ENCODE data around the gene STRADB. TPM values are rescaled to one million over a fixed set of nuclear protein-coding genes. Genes with fewer than 3 reads are reported as not detected.
"Not testable (repeated sequence)": the region's sequence is repeated elsewhere in the genome, so short reads cannot be mapped to it uniquely, and the experiment has no call there.

Gene STRADB
- total and polyA plus RNA-seq, 2 of the 4 experiments (the other 2 are of a cell fraction), result 14.9 to 31.5 TPM

GRCh38 chr2:201430322-201430721 lies 21.2 kb upstream of the STRADB start:
- H3K18ac ChIP-seq (ENCODE audit: low read depth, low read length); ATAC-seq (ENCODE audit: low read depth); H3K27ac ChIP-seq (ENCODE audit: insufficient read depth, low read length); H3K4me1 ChIP-seq (ENCODE audit: control insufficient read depth, insufficient read depth, low read length); in situ Hi-C loops (cut with MboI; ENCODE audit: low sequenced_read_pairs); DNase-seq; H2BK5ac ChIP-seq (ENCODE audit: low read depth, low read length, poor library complexity, severe bottlenecking); H2AFZ ChIP-seq (replicated peaks; ENCODE audit: low read length, poor library complexity); H3K36me3 ChIP-seq (ENCODE audit: control insufficient read depth, insufficient read depth, low read length); H3K23ac ChIP-seq (ENCODE audit: low read depth, low read length); H4K5ac ChIP-seq (ENCODE audit: low read depth, low read length); H2BK15ac ChIP-seq (ENCODE audit: low read depth, low read length); intact Hi-C loops (cut with micrococcal nuclease); H3K56ac ChIP-seq (ENCODE audit: extremely low read depth, insufficient read depth, low read length); H3K4ac ChIP-seq (ENCODE audit: low read depth, low read length); H3K14ac ChIP-seq (replicated peaks; ENCODE audit: low read depth, low read length); dilution Hi-C loops (cut with HindIII; ENCODE audit: low sequenced_read_pairs, unreplicated experiment); H3K27me3 ChIP-seq (ENCODE audit: control insufficient read depth, insufficient read depth, low read length); CTCF ChIA-PET; H4K8ac ChIP-seq (ENCODE audit: low read depth in 2 of 2, low read length in 2 of 2); H3K9ac ChIP-seq (ENCODE audit: low read depth, low read length); BruUV-seq (replicated peaks); H2AK9ac ChIP-seq (replicated peaks; ENCODE audit: low read depth, low read length, poor library complexity); H3K9me1 ChIP-seq (ENCODE audit: insufficient read depth, low read length); H3K4me2 ChIP-seq (ENCODE audit: low read depth, low read length); H4K20me1 ChIP-seq (ENCODE audit: insufficient read depth, low read length); H4K91ac ChIP-seq (ENCODE audit: insufficient read depth, low read depth, low read length); H3K4me3 ChIP-seq (ENCODE audit: insufficient read depth, low read depth, low read length); H2AK5ac ChIP-seq (ENCODE audit: low read depth, low read length); POLR2A ChIA-PET (ENCODE audit: unreplicated experiment); H2BK120ac ChIP-seq (ENCODE audit: low read depth, low read length); H3K9me3 ChIP-seq (ENCODE audit: control insufficient read depth, insufficient read depth, low read length); H2BK20ac ChIP-seq (ENCODE audit: low read depth, low read length): not testable (repeated sequence)
- WGBS, 2 experiments (ENCODE audit: extremely low coverage in 2 of 2, insufficient read length in 1 of 2), result no CpG with 5 or more reads among the region's 12 CpGs
- H3K79me1 ChIP-seq (ENCODE audit: low read depth in 1 of 2, low read length in 2 of 2), result peaks cover 31 to 35% of the 10 kb centered on the region in 2 experiments
